Liver (tissue), 3 donors: Measurements from ENCODE around the gene MAPKAP1.

Source experiments
- CTCF ChIP-seq: fragments of 150-350 bp; IDR thresholded peaks from 2 replicates; pipeline ENCODE4 v1.5.1; 2017; ENCODE audit warnings: improper control_type of control experiment, low read depth, low read length; ENCODE audit not compliant: missing input control
- EGR1 ChIP-seq, 2 donors: IDR thresholded peaks; 2 replicates each; pipeline ENCODE4 v1.6.1; 2016 to 2018; ENCODE audit warnings: antibody characterized with exemption in 2 of 2, low read depth in 2 of 2
- GABPA ChIP-seq, 2 donors: IDR thresholded peaks in 1 of 2; conservative IDR thresholded peaks in 1 of 2; 2 replicates each; pipeline ENCODE4 v1.6.1; 2016; ENCODE audit warnings: antibody characterized with exemption in 2 of 2, mild to moderate bottlenecking in 1 of 2, moderate library complexity in 1 of 2
- ZBTB33 ChIP-seq: IDR thresholded peaks from 2 replicates; pipeline ENCODE4 v1.6.1; 2016; ENCODE audit warnings: antibody characterized with exemption
- donor health status: healthy.
- donor health status: healthy.

DNA sequence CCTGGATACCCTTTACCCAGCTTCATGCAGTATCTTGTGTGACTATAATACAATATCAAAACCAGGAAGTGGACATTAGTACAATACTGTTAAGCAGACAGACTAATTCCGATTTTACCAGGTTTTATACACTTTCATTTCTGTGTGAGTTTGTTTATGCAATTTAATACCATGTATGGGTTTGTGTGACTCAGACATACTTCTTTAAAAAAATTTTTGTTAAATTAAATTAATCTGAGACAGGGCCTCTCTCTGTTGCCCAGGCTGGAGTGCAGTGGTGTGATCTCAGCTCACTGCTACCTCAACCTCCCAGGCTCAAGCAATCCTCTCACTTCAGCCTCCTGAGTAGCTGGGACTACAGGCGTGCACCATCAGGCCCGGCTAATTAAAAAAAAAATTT lies 288.6 kb downstream of the MAPKAP1 start:
- no peak for TF ChIP-seq GABPA (IDR thresholded peaks at IDR 0.05 in 1 of 2, conservative IDR thresholded peaks at IDR 0.05 in 1 of 2)
- no peak for TF ChIP-seq CTCF
- TF ChIP-seq ZBTB33: no peak
- no peak for TF ChIP-seq EGR1 (IDR thresholded peaks at IDR 0.05; ENCODE audit: low read depth in 2 of 2)
